ENCODE results near the gene SNX14. TPM values are rescaled to one million over a fixed set of nuclear protein-coding genes. Genes with fewer than 3 reads are reported as not detected.
A peak's percentile ranks its signal among the peaks of the same experiment; 100 is the strongest.

SNX14 gene
- total and polyA plus RNA-seq, 7 donors: 13.4 to 29.9 (median 17.5) TPM

DNA sequence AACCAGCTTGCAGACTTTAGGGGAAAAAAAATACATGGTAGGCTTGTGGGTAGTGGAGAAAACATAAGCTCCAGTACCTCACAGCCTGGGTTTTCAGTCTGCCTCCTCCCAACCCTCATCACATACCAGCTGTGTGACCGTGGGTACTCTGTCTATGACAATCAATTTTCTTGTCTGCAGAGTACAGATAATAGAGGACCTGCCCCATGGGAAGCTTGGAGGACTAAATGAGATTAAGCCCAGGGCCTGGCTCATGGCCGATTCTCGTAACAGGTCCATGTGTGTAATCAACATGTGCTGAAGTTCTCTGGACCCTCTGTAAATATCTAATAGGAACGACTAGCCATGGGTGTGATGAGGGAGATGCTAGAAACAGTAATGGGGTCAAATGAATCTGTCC, 109.8 kb downstream of the SNX14 start:
- 34 to 56% (median 34%) methylated on average over 4 of the region's 4 CpGs for WGBS, 3 donors
- Histone ChIP-seq H3K27me3 (ENCODE audit: insufficient read depth in 3 of 3, low read length in 2 of 3) (no peaks in the 10 kb centered on the region), H3K4me1 (no peaks in the 10 kb centered on the region), H3K9me3 (no peaks in the 10 kb centered on the region), H3K27ac (no peak overlapping the region), H3K36me3 (ENCODE audit: insufficient read depth in 1 of 2, low read depth in 1 of 2) (no peaks in the 10 kb centered on the region), H3K4me3 (no peak overlapping the region)
- no peak for ATAC-seq
- TF ChIP-seq, protein P1, sequence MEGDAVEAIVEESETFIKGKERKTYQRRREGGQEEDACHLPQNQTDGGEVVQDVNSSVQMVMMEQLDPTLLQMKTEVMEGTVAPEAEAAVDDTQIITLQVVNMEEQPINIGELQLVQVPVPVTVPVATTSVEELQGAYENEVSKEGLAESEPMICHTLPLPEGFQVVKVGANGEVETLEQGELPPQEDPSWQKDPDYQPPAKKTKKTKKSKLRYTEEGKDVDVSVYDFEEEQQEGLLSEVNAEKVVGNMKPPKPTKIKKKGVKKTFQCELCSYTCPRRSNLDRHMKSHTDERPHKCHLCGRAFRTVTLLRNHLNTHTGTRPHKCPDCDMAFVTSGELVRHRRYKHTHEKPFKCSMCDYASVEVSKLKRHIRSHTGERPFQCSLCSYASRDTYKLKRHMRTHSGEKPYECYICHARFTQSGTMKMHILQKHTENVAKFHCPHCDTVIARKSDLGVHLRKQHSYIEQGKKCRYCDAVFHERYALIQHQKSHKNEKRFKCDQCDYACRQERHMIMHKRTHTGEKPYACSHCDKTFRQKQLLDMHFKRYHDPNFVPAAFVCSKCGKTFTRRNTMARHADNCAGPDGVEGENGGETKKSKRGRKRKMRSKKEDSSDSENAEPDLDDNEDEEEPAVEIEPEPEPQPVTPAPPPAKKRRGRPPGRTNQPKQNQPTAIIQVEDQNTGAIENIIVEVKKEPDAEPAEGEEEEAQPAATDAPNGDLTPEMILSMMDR (IDR thresholded peaks at IDR 0.05): no peak
- no peak for DNase-seq
- intact Hi-C loops (cut with DNase I): loop anchor here (1.0 to 2.0 kb wide), 2 partner anchors 129 kb away; no protein-coding TSS in a partner anchor

DNA sequence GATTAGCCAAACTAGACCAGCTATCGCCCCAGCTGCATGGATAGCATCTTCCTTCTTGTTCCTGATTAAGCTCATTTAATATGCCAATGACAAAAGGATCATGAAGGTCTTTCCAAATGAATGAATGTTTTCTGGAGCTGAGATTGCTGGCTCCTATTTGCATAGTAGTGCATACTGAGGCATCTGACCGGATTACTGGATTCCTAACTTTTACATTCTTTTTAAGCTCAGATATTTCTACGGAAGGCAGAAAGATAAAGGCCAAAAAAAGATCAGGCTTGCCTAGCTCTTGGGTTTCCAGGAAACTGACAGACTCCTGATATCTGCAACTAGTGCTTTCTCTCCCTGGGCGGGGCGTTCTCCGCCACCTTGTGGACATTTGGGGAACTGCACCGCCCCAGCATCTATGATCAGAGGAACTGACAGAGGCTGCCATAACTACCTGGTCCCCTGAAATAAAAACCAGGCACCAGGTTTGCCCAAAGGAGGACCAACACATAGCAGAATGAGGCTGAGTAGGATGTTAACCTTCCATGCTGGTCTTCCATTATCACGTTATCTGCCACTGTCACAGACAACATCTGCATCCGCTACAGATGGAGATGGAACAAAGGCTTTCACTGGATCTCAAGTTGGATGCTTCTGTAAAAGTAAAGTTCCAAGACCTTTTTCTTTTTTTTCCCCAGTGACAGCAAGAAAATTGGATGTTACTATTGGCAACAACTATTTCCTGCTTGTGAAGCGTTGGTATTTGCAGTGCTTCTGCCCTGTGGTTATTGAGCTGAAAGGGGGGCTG, 110.6 kb downstream of the SNX14 start:
- Histone ChIP-seq H3K4me3 (no peak overlapping the region), H3K4me1 (no peaks in the 10 kb centered on the region), H3K36me3 (ENCODE audit: insufficient read depth in 1 of 2, low read depth in 1 of 2) (no peaks in the 10 kb centered on the region), H3K9me3 (no peaks in the 10 kb centered on the region), H3K27me3 (ENCODE audit: insufficient read depth in 3 of 3, low read length in 2 of 3) (no peaks in the 10 kb centered on the region), H3K27ac (no peak overlapping the region)
- ATAC-seq (peak; percentile 77 to 92 (median 80)), DNase-seq (peak; percentile 79 to 86)
- 22 to 25% (median 25%) methylated on average over 10 of the region's 10 CpGs for WGBS, 3 donors
- intact Hi-C loops (cut with DNase I): loop anchor here in 1 of 2 donors (2.0 kb wide), 1 partner anchor 128 kb away; no protein-coding TSS in a partner anchor
- TF ChIP-seq, protein P1 (IDR thresholded peaks at IDR 0.05): peak; percentile 100

DNA sequence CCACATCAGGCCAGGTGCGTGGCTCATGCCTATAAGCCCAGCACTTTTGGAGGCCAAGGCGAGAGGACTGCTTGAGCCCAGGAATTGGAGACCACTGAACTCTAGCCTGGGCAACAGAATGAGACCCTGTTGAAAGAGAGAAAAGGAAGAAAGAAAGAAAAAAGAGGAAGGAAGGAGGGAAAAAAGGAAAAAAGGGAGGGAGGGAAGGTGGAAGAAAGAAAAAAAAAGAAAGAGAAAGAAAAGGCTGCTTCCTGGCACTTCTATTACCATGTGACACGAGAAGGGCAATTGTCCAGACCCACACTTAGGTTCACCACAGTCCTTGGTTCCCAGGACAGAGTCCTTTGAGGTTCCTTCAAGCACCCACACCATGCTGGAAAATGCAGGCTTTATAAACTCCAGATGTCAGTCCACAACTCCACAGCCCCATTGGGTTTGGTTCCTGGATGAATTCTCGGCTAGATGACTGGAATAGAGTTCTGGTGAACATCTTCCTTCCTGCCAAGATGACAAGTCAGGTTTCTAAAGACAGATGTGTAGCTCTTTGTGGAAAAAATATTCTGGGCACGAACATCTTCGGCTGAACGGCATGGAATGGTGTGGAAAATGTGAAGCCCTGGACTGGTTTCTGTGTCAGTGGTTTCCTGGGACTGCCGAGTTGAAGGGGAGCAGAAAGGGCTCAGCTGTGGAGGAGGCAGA, 111.3 kb downstream of the SNX14 start:
- Histone ChIP-seq H3K36me3 (ENCODE audit: insufficient read depth in 1 of 2, low read depth in 1 of 2) (no peaks in the 10 kb centered on the region), H3K4me3 (no peak overlapping the region), H3K27ac (no peak overlapping the region), H3K4me1 (no peaks in the 10 kb centered on the region), H3K27me3 (ENCODE audit: insufficient read depth in 3 of 3, low read length in 2 of 3) (no peaks in the 10 kb centered on the region), H3K9me3 (no peaks in the 10 kb centered on the region)
- intact Hi-C loops (cut with DNase I): loop anchor here in 1 of 2 donors (2.0 kb wide), 1 partner anchor 128 kb away; no protein-coding TSS in a partner anchor
- TF ChIP-seq, protein P1 (IDR thresholded peaks at IDR 0.05): no peak
- DNase-seq (no peak), ATAC-seq (peak; percentile 23 to 40 (median 30))
- WGBS, 3 donors: 34 to 49% (median 43%) methylated on average over 8 of the region's 8 CpGs

GRCh38 chr6:85479208-85479607, 114.5 kb downstream of the SNX14 start:
- ATAC-seq: no peak
- no peak overlapping the region for H3K27ac ChIP-seq
- TF ChIP-seq, protein P1 (IDR thresholded peaks at IDR 0.05): no peak
- no peak overlapping the region for H3K4me3 ChIP-seq
- no peaks in the 10 kb centered on the region for H3K9me3 ChIP-seq
- H3K36me3 ChIP-seq (ENCODE audit: insufficient read depth in 1 of 2, low read depth in 1 of 2): no peaks in the 10 kb centered on the region
- WGBS, 3 donors: 83 to 88% (median 84%) methylated on average over 1 of the region's 1 CpG
- no peak for DNase-seq
- no peaks in the 10 kb centered on the region for H3K4me1 ChIP-seq
- intact Hi-C loops (cut with DNase I): no loop called here
- H3K27me3 ChIP-seq (ENCODE audit: insufficient read depth in 3 of 3, low read length in 2 of 3): no peaks in the 10 kb centered on the region

Data from psoas muscle (tissue), 8 donors.